Thoracic aorta (tissue), 2 donors: Measurements from ENCODE around the gene FAM8A1. TPM values are rescaled to one million over a fixed set of nuclear protein-coding genes. Genes with fewer than 3 reads are reported as not detected.

ENCODE experiments used
- ATAC-seq: fragments of 150-250 bp; one replicate; pipeline ENCODE4 v1.8.0; 2017; ENCODE audit warnings: low read depth; ENCODE audit not compliant: insufficient number of reproducible peaks, low FRiP score
- DNase-seq: peaks from one replicate; pipeline ENCODE4 v3.0.0-alpha.2; 2020; ENCODE audit warnings: low spot score
- H3K27ac ChIP-seq, 2 donors: fragments of 200-600 bp; sonication (generic); 1 replicate in 1 of 2; 2 replicates in 1 of 2; pipeline ENCODE4 v1.5.1; 2016; ENCODE audit warnings: mild to moderate bottlenecking in 2 of 2, moderate library complexity in 2 of 2
- H3K27me3 ChIP-seq: fragments of 200-600 bp; sonication (generic); replicated peaks from 2 replicates; pipeline ENCODE4 v1.6.0; 2016; ENCODE audit warnings: mild to moderate bottlenecking; ENCODE audit not compliant: insufficient read depth
- H3K36me3 ChIP-seq: fragments of 200-600 bp; sonication (generic); one replicate; pipeline ENCODE4 v1.5.1; 2016
- H3K4me1 ChIP-seq, 2 donors: fragments of 200-600 bp; sonication (generic); 1 replicate in 1 of 2; 2 replicates in 1 of 2; pipeline versions ENCODE4 v1.5.1 to v1.6.0; 2016; ENCODE audit warnings: low read depth in 2 of 2, mild to moderate bottlenecking in 1 of 2; ENCODE audit not compliant: control insufficient read depth in 1 of 2
- H3K4me3 ChIP-seq: fragments of 200-600 bp; sonication (generic); 2 replicates; pipeline ENCODE4 v1.5.1; 2016; ENCODE audit warnings: mild to moderate bottlenecking
- H3K9me3 ChIP-seq: fragments of 200-600 bp; sonication (generic); 2 replicates; pipeline ENCODE4 v1.5.1; 2016
- CTCF ChIP-seq: fragments of 200-600 bp; sonication (generic); IDR thresholded peaks from one replicate; pipeline ENCODE4 v1.5.1; 2019; ENCODE audit warnings: antibody characterized with exemption
- total RNA-seq, 2 donors: library from RNA; depleted of rRNA; stranded (reverse); fragments of >200 nt; gene quantifications; one replicate each; pipeline versions ENCODE4 v1.1.0 to v1.2.3, GENCODE V29; 2016

FAM8A1 gene
- 10 to 100 TPM; 36.4 to 38.6 TPM for total RNA-seq

GRCh38 chr6:17599877-17600526, at the start of gene FAM8A1:
FAM8A1 (plus strand) TSS chr6:17600302; CDS start chr6:17600410, 108 bp downstream.
- Histone ChIP-seq H3K27me3 (no peaks in the 10 kb centered on the region), H3K36me3 (no peaks in the 10 kb centered on the region), H3K9me3 (no peaks in the 10 kb centered on the region), H3K27ac (peak within 1 kb of the TSS; percentile 92 to 94), H3K4me3 (peak within 1 kb of the TSS; percentile 79), H3K4me1 (peaks cover 8 to 18% of the 10 kb centered on the region in 2 donors)
- ATAC-seq = peak; percentile 95
- peak; percentile 73 for TF ChIP-seq CTCF
- peak; percentile 88 for DNase-seq

GRCh38 chr6:17551383-17551958, 48.6 kb upstream of the FAM8A1 start:
- no peak for ATAC-seq
- Histone ChIP-seq H3K4me1 (no peaks in the 10 kb centered on the region), H3K4me3 (no peak overlapping the region), H3K27ac (no peak overlapping the region), H3K36me3 (peaks cover 18% of the 10 kb centered on the region), H3K9me3 (no peaks in the 10 kb centered on the region), H3K27me3 (no peaks in the 10 kb centered on the region)
- no peak for TF ChIP-seq CTCF
- no peak for DNase-seq

GRCh38 chr6:17552861-17553260, 47.2 kb upstream of the FAM8A1 start:
- TF ChIP-seq CTCF = no peak
- H3K27me3 ChIP-seq = no peaks in the 10 kb centered on the region
- no peak for ATAC-seq

GRCh38 chr6:17556014-17556413, 44.1 kb upstream of the FAM8A1 start:
- Histone ChIP-seq H3K27me3 (no peaks in the 10 kb centered on the region), H3K36me3 (peaks cover 14% of the 10 kb centered on the region), H3K4me1 (no peaks in the 10 kb centered on the region), H3K27ac (no peak overlapping the region), H3K4me3 (no peak overlapping the region), H3K9me3 (no peaks in the 10 kb centered on the region)
- ATAC-seq = no peak
- no peak for DNase-seq
- TF ChIP-seq CTCF = no peak

More at GRCh38 chr6:17552861-17553260, 47.2 kb upstream of the FAM8A1 start:
- H3K4me3 ChIP-seq = no peak overlapping the region
- H3K9me3 ChIP-seq = no peaks in the 10 kb centered on the region
- H3K36me3 ChIP-seq = peaks cover 18% of the 10 kb centered on the region
- H3K27ac ChIP-seq = no peak overlapping the region
- DNase-seq = no peak
- no peaks in the 10 kb centered on the region for H3K4me1 ChIP-seq

GRCh38 chr6:17562636-17563035, 37.5 kb upstream of the FAM8A1 start:
- ATAC-seq (no peak), DNase-seq (no peak)
- no peak overlapping the region for H3K27ac ChIP-seq
- H3K4me1 ChIP-seq = peaks cover 4 to 13% of the 10 kb centered on the region in 2 donors
- no peak overlapping the region for H3K4me3 ChIP-seq
- no peaks in the 10 kb centered on the region for H3K27me3 ChIP-seq
- no peak for TF ChIP-seq CTCF
- H3K36me3 ChIP-seq = no peaks in the 10 kb centered on the region
- no peaks in the 10 kb centered on the region for H3K9me3 ChIP-seq
